Activated naive CD8-positive, alpha-beta T cell treated with anti-CD3 and anti-CD28 coated beads for 36 hours (primary cell): ENCODE data around the gene FOXO3. TPM values are rescaled to one million over a fixed set of nuclear protein-coding genes. Genes with fewer than 3 reads are reported as not detected.
A peak's percentile ranks its signal among the peaks of the same experiment; 100 is the strongest.

Source experiments
- DNase-seq: peaks from one replicate; pipeline ENCODE4 v3.0.0; 2021
- H3K27ac Mint-ChIP-seq: one replicate; pipeline ENCODE4 v1.8.0; 2022; ENCODE audit warnings: mild to moderate bottlenecking, moderate library complexity, mixed read lengths
- H3K27me3 Mint-ChIP-seq: one replicate; pipeline ENCODE4 v1.8.0; 2022; ENCODE audit warnings: mild to moderate bottlenecking, mixed read lengths
- H3K36me3 Mint-ChIP-seq: one replicate; pipeline ENCODE4 v1.8.0; 2021; ENCODE audit warnings: mild to moderate bottlenecking, mixed read lengths
- H3K4me1 Mint-ChIP-seq: one replicate; pipeline ENCODE4 v1.8.0; 2021; ENCODE audit warnings: mixed read lengths
- H3K4me3 Mint-ChIP-seq: one replicate; pipeline ENCODE4 v1.8.0; 2022; ENCODE audit warnings: mild to moderate bottlenecking, moderate library complexity, mixed read lengths
- H3K9me3 Mint-ChIP-seq: one replicate; pipeline ENCODE4 v1.8.0; 2022; ENCODE audit warnings: mixed read lengths
- total RNA-seq, 2 experiments: library from RNA; stranded (reverse); gene quantifications; one replicate each; pipeline ENCODE4 v1.2.3, GENCODE V29; 2021

FOXO3 gene
- total RNA-seq, 2 experiments from 2014 or later = 7.0 to 8.0 TPM

DNA sequence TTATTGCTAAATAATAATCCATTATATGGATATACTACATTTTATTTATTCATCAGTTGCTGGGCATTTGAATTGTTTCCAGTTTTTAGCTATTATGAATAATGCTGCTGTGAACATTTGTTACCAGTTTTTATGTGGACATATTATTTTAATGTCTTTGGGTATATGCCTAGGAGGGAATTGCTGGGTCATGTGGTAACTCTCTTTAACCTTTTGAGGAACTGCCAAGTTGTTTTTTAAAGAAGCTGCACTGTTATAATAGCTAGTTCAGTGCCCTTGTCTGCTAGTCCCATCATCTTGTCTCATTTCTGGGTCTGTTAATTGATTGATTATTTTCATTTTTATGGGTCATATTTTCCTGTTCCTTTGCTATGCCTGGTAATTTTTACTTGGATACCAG lies 56.3 kb downstream of the FOXO3 start:
- Mint-ChIP-seq H3K36me3 (peaks cover 7% of the 10 kb centered on the region), H3K4me1 (peaks cover 27% of the 10 kb centered on the region), H3K27ac (no peak overlapping the region), H3K9me3 (peaks cover 5% of the 10 kb centered on the region), H3K27me3 (no peaks in the 10 kb centered on the region), H3K4me3 (no peak overlapping the region)
- no peak for DNase-seq

GRCh38 chr6:108618623-108619152 lies 58.0 kb downstream of the FOXO3 start:
- Mint-ChIP-seq H3K27ac (no peak overlapping the region), H3K4me1 (peaks cover 27% of the 10 kb centered on the region), H3K4me3 (no peak overlapping the region), H3K36me3 (peaks cover 4% of the 10 kb centered on the region), H3K27me3 (no peaks in the 10 kb centered on the region), H3K9me3 (no peaks in the 10 kb centered on the region)
- DNase-seq = no peak

DNA sequence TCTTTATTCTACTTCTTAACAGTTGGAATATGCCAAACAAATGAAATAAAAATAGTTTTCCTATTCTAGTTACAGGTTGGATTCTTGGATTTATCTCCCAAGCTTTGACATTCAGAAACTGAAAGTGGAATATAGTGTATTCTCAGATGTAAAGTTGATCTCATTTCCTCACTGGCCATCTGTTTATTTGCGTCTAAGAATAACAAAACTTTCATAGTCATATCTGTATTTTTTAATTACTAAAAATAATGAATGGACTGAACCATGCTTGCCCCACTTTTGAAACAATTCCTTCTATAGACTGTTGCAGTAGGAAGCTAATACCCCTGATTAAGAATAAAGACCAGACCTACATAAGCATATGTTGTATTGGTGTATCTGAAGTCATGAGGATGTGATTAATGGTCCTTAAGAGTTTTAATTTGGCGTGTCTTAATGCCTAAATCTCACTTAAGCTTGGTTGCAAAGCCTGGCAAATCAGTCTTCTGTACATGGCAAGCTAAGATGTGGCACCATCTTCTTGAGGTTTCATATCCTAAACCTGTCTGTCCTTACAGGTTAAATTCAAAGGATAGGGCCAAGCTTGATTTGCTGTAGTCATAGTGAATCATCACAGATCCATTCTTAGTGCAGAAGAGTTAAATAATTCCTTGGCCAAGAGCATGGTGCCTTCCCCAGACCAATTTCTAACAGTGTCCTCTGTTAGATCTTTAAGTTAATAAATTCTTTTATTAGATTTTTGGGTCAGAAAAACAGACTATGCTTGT lies 58.9 kb downstream of the FOXO3 start:
- H3K4me3 Mint-ChIP-seq = no peak overlapping the region
- peaks cover 4% of the 10 kb centered on the region for H3K36me3 Mint-ChIP-seq
- no peaks in the 10 kb centered on the region for H3K27me3 Mint-ChIP-seq
- H3K27ac Mint-ChIP-seq = no peak overlapping the region
- H3K4me1 Mint-ChIP-seq = peaks cover 27% of the 10 kb centered on the region
- DNase-seq = no peak
- H3K9me3 Mint-ChIP-seq = no peaks in the 10 kb centered on the region

- Mint-ChIP-seq H3K27ac (no peak overlapping the region), H3K27me3 (no peaks in the 10 kb centered on the region), H3K9me3 (no peaks in the 10 kb centered on the region), H3K4me1 (peaks cover 29% of the 10 kb centered on the region), H3K36me3 (peaks cover 4% of the 10 kb centered on the region), H3K4me3 (no peak overlapping the region)
- no peak for DNase-seq
These were observed 60.4 kb downstream of the FOXO3 start for GRCh38 chr6:108621117-108621516.

- H3K9me3 Mint-ChIP-seq = no peaks in the 10 kb centered on the region
- H3K27me3 Mint-ChIP-seq = no peaks in the 10 kb centered on the region
- peaks cover 32% of the 10 kb centered on the region for H3K4me1 Mint-ChIP-seq
- DNase-seq = no peak
- H3K4me3 Mint-ChIP-seq = no peak overlapping the region
- H3K27ac Mint-ChIP-seq = no peak overlapping the region
- H3K36me3 Mint-ChIP-seq = peaks cover 4% of the 10 kb centered on the region
These were observed 62.1 kb downstream of the FOXO3 start for GRCh38 chr6:108622641-108623298.

DNA sequence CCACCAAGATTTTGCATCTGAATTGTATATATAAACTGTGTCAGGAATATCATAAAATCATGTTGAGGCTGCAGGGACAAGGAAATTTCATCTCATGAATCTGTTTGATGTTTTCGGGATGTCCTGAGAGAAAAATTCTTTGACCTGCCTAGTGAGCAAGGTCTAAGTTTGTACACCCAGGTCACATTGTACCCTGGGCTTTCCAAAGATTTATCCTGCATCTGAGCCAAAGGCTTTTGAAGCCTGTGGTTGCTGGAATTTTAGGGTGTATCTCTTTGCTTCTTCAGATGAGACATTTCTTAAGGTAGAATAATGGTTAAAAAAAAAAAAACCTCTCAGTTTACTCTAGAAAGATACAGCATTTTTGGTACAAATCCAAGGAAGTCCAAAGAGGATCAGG lies 63.3 kb downstream of the FOXO3 start:
- no peak overlapping the region for H3K4me3 Mint-ChIP-seq
- no peaks in the 10 kb centered on the region for H3K9me3 Mint-ChIP-seq
- DNase-seq = no peak
- H3K27me3 Mint-ChIP-seq = no peaks in the 10 kb centered on the region
- H3K36me3 Mint-ChIP-seq = peaks cover 4% of the 10 kb centered on the region
- no peak overlapping the region for H3K27ac Mint-ChIP-seq
- H3K4me1 Mint-ChIP-seq = peaks cover 30% of the 10 kb centered on the region

DNA sequence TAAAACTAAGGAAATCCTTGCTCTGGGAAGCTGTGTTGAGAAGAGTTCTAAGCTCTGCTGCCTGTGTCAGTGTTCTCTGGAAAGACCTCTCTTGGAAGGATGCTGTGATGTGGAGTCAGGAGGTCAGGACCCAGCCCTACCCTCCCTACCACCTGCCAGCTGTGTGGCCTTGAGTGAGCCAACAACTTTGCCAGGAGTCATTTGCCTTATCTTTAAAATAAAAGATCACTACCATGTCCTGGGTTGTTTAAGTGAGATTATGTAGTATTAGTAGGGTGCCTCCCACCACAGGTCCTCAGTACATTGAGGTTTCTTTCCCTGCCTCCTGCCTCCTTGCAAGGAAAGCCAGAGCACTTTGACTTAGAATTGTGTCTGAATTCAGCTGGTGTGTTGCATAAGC lies 64.9 kb downstream of the FOXO3 start:
- peaks cover 36% of the 10 kb centered on the region for H3K4me1 Mint-ChIP-seq
- DNase-seq = no peak
- no peaks in the 10 kb centered on the region for H3K27me3 Mint-ChIP-seq
- H3K27ac Mint-ChIP-seq = no peak overlapping the region
- peaks cover 4% of the 10 kb centered on the region for H3K36me3 Mint-ChIP-seq
- H3K9me3 Mint-ChIP-seq = no peaks in the 10 kb centered on the region
- no peak overlapping the region for H3K4me3 Mint-ChIP-seq

DNA sequence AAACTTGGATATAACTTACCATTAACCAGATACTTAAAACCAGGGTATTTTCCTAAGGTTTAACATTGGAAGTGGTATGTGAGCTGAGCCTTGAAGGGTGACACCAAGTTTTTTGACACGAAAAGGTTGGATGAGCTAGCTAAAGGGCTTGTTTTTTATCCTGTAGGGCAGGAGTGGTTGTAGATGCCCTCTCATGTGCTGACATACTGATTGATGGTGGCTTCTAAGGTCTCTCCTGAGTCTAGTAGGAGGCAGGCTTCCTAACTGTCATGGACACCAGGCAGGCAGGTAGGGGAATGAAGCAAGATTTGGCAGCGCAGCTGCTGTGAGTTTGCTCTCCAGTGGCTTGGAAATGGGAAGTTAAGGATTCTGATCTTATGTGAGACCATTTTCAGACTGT lies 66.1 kb downstream of the FOXO3 start:
- no peaks in the 10 kb centered on the region for H3K9me3 Mint-ChIP-seq
- H3K36me3 Mint-ChIP-seq = no peaks in the 10 kb centered on the region
- H3K27ac Mint-ChIP-seq = no peak overlapping the region
- DNase-seq = no peak
- peaks cover 33% of the 10 kb centered on the region for H3K4me1 Mint-ChIP-seq
- no peak overlapping the region for H3K4me3 Mint-ChIP-seq
- no peaks in the 10 kb centered on the region for H3K27me3 Mint-ChIP-seq

GRCh38 chr6:108627692-108628550 lies 67.2 kb downstream of the FOXO3 start:
- Mint-ChIP-seq H3K4me3 (no peak overlapping the region), H3K27me3 (no peaks in the 10 kb centered on the region), H3K27ac (no peak overlapping the region), H3K36me3 (no peaks in the 10 kb centered on the region), H3K9me3 (no peaks in the 10 kb centered on the region), H3K4me1 (peaks cover 33% of the 10 kb centered on the region)
- no peak for DNase-seq

GRCh38 chr6:108630050-108630714 lies 69.5 kb downstream of the FOXO3 start:
- no peaks in the 10 kb centered on the region for H3K36me3 Mint-ChIP-seq
- no peak overlapping the region for H3K4me3 Mint-ChIP-seq
- no peak for DNase-seq
- peak overlapping the region; percentile 40 for H3K27ac Mint-ChIP-seq
- H3K27me3 Mint-ChIP-seq = no peaks in the 10 kb centered on the region
- H3K9me3 Mint-ChIP-seq = no peaks in the 10 kb centered on the region
- peaks cover 38% of the 10 kb centered on the region for H3K4me1 Mint-ChIP-seq

- Mint-ChIP-seq H3K4me3 (no peak overlapping the region), H3K4me1 (peaks cover 49% of the 10 kb centered on the region), H3K27me3 (no peaks in the 10 kb centered on the region), H3K9me3 (no peaks in the 10 kb centered on the region), H3K36me3 (no peaks in the 10 kb centered on the region), H3K27ac (no peak overlapping the region)
- no peak for DNase-seq
These were observed 71.7 kb downstream of the FOXO3 start for GRCh38 chr6:108632441-108632840.

- H3K4me1 Mint-ChIP-seq = peaks cover 44% of the 10 kb centered on the region
- no peaks in the 10 kb centered on the region for H3K9me3 Mint-ChIP-seq
- no peaks in the 10 kb centered on the region for H3K36me3 Mint-ChIP-seq
- H3K27me3 Mint-ChIP-seq = no peaks in the 10 kb centered on the region
- H3K27ac Mint-ChIP-seq = no peak overlapping the region
- H3K4me3 Mint-ChIP-seq = no peak overlapping the region
- no peak for DNase-seq
These were observed 72.7 kb downstream of the FOXO3 start for GRCh38 chr6:108633436-108633835.

GRCh38 chr6:108635505-108636226 lies 74.9 kb downstream of the FOXO3 start:
- H3K27ac Mint-ChIP-seq = peak overlapping the region; percentile 18
- H3K27me3 Mint-ChIP-seq = no peaks in the 10 kb centered on the region
- H3K4me1 Mint-ChIP-seq = peaks cover 34% of the 10 kb centered on the region
- peak; percentile 31 for DNase-seq
- no peak overlapping the region for H3K4me3 Mint-ChIP-seq
- no peaks in the 10 kb centered on the region for H3K9me3 Mint-ChIP-seq
- no peaks in the 10 kb centered on the region for H3K36me3 Mint-ChIP-seq

- Mint-ChIP-seq H3K4me3 (no peak overlapping the region), H3K27ac (no peak overlapping the region), H3K9me3 (no peaks in the 10 kb centered on the region), H3K36me3 (no peaks in the 10 kb centered on the region), H3K4me1 (peaks cover 33% of the 10 kb centered on the region), H3K27me3 (no peaks in the 10 kb centered on the region)
- DNase-seq = no peak
These were observed 77.2 kb downstream of the FOXO3 start for GRCh38 chr6:108637963-108638362.
